Suppressor macrophage treated with lipopolysaccharide for 1 hour (primary cell): ENCODE results near the gene SPTLC3.
A peak's percentile ranks its signal among the peaks of the same experiment; 100 is the strongest.

ENCODE experiments used
- DNase-seq, 3 donors: peaks; one replicate each; pipeline ENCODE4 v3.0.0-alpha.2; 2020 to 2022

Gene SPTLC3

DNA sequence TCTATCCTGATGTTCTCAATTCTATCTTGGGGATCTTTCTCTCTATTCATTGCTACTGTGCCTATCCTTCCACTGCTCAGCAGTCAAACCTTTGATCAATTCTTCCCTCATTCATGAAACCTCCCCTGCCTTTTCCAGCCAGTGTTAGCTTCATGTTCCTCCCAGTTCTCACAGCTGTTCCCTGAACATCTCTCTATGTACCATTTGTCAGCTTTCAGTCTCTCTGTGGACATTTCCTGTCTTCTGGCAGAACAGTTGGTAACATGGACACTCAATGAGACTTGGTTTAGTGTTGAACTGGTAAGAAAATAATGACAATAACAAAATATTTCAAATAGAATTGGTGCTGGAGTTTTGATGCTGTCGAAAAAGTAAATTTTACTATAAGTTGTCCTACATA lies 26.2 kb downstream of the SPTLC3 start:
- DNase-seq, result no peak

DNA sequence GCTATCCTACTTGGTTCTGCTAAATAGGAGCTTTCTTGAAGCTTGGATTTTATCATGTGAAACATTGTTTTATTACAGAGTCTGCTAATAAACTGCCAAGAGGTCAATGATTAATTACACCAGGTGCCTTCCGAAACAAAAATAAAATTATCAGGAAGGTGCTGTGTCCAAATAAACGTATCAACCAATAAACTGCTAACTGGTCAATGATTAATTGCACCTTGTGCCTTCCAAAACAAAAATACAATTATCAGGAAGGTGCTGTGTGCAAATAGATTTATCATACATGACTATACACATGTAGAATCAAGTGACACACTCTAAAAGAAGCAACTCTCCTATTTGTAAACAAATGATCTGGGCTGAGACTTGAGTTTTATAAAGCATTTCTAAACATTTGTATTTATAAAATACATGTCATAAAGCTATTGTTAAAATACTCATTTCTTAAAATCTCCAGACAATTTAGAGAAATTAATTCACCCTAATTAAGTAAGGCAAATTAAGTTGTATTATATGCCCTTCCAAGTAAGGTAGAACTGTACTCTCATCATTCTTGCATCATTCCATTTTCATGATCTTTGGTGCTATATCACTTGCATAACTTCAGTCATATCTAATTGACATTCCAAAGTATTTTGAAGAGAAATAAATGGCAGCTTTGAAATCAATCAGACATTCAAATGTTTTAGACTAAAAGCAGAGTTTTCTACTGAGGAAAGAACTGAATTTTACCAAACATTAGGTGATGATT lies 26.8 kb downstream of the SPTLC3 start:
- DNase-seq, result no peak

DNA sequence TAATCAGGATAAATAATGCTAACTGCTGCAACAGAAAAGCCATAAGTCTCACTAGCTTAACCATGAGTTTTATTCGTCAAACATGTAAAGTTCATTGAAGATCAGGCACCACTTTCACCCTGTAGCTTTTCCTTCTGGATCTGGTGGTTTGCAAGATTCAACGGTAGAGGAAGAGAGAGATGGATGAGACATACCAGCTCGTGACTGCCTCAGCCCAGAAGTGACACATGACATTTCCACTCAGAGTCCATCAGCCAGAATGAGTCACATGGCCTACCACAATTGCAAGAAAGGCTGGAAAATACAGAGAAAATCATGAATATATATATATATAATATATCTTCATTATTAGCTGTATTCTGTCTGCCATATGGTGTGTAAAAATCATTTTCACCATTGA lies 29.0 kb downstream of the SPTLC3 start:
- peak in 2 of 3 donors; percentile 6 to 32 for DNase-seq

DNA sequence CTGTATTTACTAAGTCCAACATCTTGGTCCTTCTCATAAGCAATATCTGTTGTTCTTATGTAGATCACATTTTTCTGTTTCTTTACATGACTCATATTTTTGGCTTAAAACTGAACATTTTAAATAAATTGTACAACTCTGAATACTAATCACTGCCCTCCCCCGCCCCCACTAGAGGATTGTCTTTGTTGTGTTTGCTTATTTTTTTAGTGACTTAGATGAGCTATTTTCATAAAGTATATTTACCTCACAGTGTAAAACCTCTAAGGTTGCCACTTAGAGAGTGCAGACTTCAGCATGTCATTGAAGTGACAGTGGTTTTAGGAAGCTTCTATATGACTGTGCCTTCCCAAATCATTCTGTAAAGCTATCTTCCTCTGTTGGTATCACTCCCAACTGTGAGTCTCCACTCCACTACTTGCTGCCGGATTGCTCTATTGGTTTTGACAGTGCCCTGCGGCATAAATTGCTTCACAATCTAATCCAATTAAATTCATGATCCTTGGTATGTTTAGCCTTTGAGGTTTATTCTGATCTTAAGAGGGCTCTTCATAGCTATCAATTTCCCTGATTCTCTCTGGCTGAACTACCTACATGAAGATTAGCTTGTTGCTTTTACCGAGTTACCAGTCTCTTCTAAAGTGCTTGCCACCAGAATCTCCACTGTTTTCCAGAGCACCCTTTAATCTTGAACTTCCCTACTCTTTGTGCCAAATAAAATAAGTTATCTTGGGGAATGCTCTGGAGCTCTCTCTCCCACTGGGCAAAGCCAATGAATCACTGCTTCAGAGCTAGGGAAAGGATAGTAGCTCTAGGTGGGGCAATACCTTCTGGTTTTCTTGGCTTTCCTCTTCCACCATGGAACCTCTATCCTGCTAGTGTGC lies 33.0 kb downstream of the SPTLC3 start:
- no peak for DNase-seq

DNA sequence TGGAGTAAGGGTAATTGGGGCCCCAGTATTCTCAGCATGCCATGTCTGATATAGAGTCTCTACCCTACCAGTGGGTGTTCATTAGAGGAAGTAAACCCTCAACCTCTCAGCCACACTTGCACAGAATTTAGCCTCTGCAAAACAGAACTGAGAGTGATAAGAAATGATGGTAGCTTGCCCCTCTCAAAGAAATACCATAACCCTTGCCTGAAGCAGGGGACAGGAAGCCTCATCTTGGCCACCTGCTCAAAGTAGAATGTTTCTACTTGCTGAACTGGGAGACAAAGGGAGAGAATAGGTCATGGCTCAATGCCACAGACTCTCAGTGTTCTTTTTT lies 33.7 kb downstream of the SPTLC3 start:
- no peak for DNase-seq

DNA sequence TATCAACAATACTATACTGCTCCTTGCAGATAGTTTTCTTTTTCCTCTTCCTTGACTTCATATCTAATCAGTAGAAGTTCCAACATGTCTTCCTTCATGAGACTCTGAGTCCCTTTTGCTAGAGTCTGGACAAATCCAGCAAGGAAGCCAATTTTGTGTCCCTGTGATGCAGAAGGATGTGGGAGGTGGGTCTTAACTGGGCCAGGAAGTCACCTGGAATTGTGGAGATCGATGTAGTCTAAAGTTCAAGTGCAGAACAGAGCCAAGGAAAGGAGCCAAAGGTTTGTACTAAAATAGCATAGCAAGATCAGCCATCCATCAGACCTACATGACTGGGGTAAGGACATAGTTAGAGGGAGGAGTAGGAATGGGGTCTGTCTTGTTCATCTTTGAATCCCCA lies 37.6 kb downstream of the SPTLC3 start:
- DNase-seq, result no peak

DNA sequence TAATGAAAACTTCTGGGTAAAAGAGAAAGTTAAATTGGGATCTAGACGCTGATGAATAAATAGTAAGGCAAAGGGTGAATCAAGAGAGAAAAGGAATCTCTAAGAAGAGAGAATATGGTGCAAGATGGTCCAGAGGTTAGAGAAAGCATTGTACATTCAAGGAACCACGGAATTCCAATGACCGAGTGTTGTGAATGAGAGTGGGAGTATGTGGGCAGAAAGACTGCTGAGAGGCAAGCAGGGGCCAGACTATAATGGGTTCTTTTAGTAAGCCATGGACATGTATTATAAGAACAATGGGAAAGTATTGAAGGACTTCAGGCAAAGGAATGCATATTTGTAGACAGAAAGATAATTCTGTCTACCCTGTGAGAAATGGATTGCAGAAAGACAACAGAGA lies 45.2 kb downstream of the SPTLC3 start:
- no peak for DNase-seq

DNA sequence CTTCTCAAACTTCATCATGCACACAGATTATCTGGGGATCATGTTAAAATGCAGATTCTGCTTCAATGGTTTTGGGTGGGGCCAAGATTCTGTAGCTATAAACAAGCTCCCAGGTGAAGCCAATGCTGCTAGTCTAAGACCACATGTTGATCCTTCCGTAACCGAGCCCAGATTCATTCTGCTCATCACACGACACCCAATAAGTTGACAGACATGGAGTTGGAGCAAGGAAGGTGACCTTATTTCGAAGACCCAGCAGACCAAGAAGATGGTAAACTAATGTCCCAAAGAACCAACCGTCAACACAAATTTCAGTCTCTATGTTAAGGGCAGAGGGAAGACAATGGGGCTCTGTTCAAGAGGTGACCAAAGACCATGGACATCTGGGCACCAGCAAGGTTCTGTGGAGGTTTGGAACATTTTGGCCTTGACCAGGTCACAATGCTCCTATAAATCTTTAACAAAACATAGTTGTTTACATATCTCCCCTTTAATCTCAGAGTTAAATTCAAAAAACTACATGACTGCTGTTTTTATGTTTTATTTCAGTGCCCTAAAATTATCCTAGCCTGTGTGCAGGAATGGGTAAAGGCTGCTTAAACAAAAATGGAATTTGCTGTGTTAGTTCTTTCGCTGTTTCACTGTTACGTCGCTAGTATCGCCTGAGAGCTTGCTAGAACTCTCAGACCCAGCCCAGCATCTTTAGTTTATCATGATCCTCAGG lies 50.1 kb downstream of the SPTLC3 start:
- no peak for DNase-seq

DNA sequence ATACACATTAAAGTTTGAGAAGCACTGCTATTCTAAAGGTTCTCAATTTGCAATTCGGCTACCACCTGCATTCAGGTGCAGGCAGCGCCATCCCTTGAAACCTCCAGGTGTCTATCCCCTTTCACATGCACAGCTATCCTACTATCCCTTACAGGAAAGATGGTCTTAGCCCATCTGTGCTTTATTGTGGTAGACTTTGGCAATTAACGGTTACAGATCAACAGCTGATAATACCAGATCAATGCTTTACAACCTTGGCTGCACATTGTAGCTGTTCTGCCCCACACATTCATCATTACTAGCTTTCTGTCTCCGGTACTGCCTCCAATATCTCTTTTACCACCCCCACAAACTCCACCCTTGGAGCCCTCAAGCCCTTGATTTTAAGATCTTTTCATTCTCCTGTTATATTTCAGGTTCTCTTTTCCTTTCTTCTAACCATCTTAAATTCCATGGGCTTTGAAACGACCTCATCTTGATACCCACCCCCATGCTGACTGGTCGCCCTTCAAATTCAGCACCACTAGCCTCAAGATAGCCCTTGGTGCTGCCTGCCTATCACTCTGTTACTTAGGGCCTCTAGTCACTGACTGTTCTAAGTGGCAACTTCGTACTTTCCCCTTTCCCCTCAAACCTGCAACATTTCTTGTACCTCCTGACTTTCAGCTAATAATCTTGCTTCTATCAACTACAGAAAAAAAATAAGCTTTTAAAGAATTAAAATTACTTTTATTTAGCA lies 50.8 kb downstream of the SPTLC3 start:
- DNase-seq, result no peak

DNA sequence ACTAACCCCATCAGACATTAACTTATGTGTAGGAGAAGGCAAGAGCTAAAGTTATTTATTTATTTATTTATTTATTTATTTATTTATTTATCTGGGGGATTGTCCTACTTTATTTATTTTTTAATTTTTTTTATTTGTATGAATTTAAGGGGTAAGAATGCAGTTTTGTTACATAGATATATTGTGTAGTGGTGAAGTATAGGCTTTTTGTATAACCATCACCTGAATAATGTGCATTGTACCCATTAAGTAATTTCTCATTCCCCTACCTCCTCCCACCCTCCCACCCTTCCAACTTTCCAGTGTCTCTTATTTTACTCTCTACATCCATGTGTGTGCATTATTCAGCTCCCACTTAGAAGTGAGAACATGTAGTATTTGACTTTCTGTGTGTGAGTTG lies 51.6 kb downstream of the SPTLC3 start:
- no peak for DNase-seq

DNA sequence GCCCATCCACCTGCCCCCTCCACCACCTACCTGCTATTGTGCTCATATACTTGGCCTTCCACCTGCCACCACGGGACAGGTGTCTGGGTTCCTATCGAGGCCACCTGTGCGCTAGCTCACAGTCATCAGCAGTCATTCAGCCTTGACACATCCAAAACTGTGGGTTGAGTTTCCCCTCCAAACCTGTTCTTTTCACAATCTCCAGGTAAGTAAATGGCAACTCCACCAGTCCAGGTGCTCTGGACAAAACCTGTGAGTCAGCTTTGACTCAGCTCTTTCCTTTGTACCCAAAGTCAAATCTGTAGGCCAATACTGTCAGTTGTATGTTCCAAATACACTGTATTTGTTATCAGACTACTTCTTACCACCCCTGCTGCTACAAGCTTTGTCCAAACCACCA lies 52.6 kb downstream of the SPTLC3 start:
- no peak for DNase-seq

DNA sequence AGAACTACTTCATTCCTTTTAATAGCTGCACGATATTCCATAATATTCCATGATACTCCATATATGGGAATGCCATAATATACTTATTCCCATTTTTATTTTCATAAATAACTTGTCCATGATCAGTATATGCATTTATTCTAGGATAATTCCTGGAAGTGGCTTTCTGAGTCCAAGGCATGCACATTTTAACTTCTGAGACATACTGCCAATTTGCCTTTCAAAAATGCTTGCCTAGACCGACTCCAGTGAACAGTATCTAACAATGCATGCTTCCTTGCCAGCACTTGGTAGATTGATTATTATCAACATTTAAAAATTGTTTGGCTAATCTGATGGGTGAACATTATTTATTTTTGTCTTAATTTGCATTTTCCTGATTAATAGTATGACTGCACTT lies 54.0 kb downstream of the SPTLC3 start:
- DNase-seq, result no peak

DNA sequence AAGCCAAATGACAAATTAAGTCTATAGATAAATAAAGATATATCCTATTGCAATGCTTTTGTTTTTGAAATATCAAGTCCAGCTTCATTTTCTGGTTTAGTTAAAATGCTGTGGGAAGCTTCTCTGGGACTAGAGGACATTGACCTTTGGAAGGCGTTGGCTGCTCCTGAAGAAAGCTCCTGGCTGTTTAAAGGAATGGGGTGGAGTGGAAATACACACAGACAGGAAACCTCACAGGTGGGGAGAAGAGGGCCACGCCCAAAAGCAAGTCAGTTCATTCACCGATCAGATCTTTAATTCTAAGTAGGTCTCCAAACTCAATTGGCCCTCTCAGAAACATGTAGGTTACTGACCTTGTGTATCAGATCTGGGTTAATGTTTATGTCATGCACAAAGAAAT lies 59.6 kb downstream of the SPTLC3 start:
- DNase-seq, result no peak

DNA sequence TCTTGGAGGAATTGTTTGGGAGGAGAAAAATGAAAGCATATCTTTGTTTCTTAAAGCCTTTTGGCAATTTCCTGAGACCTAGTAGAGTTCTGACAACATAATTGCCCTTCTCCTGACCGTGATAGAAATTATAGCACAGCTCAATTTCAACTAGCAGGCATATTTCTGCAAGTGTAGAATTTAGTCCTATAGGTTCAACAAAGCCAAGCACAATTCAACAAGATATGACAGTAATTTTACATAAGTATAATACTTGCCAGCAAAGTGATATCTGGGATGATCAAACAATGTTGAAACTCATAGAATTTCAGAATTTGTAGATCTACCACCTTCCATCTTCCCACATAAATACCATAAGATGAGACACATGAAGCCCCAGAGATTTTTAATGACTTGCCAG lies 73.1 kb downstream of the SPTLC3 start:
- DNase-seq, result no peak

DNA sequence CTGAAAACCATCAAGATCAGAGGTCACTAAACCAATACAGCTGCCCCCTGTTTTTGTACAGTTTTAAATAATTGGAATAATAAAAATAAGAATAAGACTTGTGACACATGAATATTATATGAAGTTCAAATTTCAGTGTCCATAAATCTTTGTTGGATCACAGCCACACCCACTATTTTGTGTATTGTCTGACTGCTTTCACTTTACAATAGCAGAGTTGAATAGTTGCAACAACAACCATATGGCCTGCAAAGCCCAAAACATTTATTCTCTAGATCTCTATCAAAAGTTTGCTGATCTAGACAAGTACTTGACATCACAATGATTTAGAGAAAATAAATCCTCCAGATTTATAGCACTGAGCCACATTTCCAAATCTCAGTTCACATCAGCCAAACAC lies 73.6 kb downstream of the SPTLC3 start:
- no peak for DNase-seq

DNA sequence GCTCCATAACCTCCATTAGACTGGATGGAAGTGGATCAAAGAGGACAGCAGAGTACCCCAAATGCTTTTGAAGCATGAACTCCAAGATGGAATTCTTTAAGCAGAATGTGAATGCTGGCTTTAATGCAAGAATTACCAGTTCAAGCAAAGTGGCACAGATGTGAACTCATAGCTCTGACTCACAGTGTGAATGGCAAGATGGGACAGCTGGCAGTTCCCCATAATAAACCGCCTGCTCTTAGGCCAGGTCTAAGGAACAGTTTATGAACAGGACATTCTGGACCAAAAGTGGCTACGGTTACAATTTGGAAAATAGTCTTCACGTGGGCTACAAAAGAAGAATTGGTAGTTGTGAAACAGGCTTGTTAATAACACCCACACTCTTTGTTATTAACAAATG lies 76.5 kb downstream of the SPTLC3 start:
- DNase-seq, result no peak

DNA sequence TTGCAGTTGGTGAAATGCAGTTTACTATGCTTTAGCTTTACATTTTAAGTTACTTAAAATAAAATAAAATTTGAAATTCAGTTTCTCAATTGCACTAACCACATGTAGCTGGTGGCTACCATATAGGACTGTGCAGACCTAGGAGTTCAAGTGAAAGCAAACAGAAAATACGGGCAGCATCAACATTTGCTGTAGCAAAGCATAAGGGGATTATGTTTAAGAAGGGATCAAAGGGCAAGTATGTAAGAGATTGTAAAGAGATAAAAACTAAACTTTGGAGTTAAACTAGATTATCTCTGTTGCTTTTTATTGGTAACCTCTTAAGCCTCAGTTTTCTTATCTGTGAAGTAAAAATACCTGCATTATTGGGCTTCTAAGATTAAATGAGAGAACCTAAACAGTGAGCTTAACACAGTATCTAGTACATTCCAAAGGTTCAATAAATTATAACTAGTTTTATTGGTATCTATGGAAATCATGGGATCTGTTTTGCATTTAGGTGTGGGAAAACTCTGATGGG lies 81.2 kb downstream of the SPTLC3 start:
- no peak for DNase-seq

DNA sequence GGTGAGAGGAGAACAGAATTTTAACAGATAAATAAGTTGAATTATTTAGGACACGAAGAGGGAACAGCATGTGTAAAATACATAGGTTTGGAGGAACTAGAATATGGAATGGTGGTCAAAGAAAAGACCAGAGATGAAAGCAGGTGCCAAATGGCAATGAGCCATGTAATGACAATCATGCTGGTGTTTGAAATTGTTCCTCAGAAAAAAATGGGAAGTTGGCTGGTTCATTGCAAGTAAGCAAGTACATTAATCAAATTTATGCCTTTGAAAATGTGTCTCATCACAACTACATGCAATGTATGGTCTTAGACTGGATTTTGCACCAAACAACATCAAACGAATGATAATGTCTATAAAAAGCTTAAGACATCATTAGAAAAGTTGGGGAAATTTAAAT lies 83.3 kb downstream of the SPTLC3 start:
- DNase-seq, result no peak

DNA sequence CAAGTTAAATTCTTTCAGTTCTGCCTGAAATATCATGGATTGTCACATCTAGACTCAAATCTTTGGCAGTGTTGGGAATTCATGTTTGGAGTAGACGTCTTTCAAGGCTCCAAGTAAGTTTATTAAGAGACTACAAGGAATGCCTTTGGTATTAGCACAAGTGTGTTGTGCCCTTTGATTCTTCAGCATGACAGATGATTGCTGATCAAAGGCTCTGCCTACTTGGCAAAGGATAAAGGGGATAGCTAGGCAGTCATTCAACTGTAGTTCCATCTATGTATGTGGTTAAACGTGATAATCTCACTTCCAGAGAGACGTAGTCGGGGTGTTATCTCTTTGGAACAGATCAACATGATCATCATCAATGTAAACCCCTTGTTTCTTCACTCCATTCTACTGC lies 86.2 kb downstream of the SPTLC3 start:
- DNase-seq, result no peak

DNA sequence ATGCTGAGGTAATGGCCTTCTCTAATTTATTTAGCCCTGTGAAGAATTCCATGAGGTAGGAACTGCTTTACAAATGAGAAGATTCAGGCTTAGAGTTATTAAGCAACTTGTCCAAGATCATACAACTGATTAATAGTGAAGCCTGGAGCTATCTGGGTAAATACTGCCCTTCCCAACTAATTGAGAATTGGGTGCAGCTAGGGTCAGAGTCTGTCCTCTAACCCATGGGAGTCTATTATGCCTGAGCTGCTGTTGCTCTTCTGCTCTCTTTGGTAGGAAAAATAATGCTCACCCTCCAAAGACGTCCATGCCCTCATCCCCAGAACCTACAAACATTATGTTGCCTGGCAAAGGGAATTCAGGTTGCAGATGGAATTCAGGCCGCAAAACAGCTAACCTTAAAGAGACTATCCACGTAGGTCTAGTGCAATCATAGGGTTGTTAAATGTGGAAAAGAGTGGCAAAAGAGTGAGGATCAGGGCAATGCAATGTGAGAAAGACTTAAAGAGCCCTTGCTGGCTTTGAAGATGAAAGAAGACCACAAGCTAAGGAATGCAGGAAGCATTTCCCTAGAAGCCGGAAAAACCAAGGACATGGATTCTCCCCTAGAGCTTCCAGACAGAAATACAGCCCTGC lies 90.1 kb downstream of the SPTLC3 start:
- no peak for DNase-seq

DNA sequence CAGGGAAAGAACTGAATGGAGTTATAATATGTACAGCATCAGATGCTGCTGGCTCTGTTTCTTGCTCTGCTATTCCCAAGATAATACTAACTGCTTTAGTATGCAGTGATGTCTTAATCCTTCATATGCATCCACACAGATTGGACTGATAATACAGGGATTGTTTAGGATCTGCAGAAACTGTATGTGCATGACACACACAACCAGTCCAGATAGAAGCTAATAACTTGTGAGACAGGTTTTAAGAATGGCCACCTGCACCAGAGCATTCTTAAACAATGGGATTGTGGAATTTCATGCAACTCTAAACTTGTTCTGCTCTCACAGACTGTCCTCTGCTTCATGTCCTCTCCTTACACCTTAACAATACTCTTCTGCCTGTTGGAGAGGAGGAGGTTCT lies 90.9 kb downstream of the SPTLC3 start:
- no peak for DNase-seq

DNA sequence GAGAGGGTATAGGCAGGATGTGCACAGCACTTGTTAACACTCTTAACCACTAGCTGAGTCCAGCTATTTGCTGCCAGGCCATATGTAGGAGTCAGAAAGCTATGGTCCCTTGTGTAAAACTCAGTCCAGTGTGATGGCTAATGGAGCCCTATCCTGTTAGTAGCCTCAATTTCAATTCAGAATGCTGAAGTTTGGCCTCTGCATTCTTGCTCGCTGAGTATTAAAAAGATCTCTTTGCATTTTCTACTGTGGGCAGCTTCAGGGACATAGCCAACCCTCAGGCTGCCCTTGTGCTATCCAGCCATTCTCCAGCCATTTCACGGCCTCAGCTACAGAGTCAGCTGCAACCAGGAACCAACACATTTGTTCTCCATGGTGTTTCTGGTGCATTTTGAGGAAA lies 92.5 kb downstream of the SPTLC3 start:
- DNase-seq, result no peak
